IMR-90 (cell line): Measurements from ENCODE around the gene SLC35F1. TPM values are rescaled to one million over a fixed set of nuclear protein-coding genes. Genes with fewer than 3 reads are reported as not detected.

Source experiments
- ATAC-seq: fragments of 200-7000 bp; cut with Tn5 transposase; 2 replicates; pipeline ENCODE4 v1.9.1; 2020; ENCODE audit warnings: low read depth, mild to moderate bottlenecking, moderate library complexity
- BruUV-seq: library from RNA; stranded (reverse); fragments of 400-500 nt; replicated peaks from 2 replicates; lab custom pipeline; 2021; lab: Mats Ljungman, UMichigan
- CTCF ChIA-PET: fragments of 300-600 bp; formaldehyde crosslinking; extraction: SDS; loops from one replicate; lab custom pipeline; 2021; ENCODE audit warnings: antibody characterized with exemption; lab: Yijun Ruan, JAX
- POLR2A ChIA-PET: fragments of 300-600 bp; sonication (Branson Sonifier 250); formaldehyde crosslinking; loops from one replicate; lab custom pipeline; 2022; ENCODE audit warnings: antibody characterized with exemption; ENCODE audit not compliant: unreplicated experiment; lab: Charles Lee
- DNase-seq: peaks from one replicate; pipeline ENCODE4 v3.0.0; 2013
- H2AFZ ChIP-seq: replicated peaks from 2 replicates; pipeline ENCODE3; 2013; ENCODE audit warnings: low read length, mild to moderate bottlenecking; ENCODE audit not compliant: poor library complexity
- H2AK5ac ChIP-seq: 2 replicates; pipeline ENCODE4 v1.6.1; 2013; ENCODE audit warnings: low read depth, low read length, inconsistent platforms
- H2AK9ac ChIP-seq: replicated peaks from 2 replicates; pipeline ENCODE3; 2013; ENCODE audit warnings: mild to moderate bottlenecking, low read depth, low read length, moderate library complexity; ENCODE audit not compliant: poor library complexity
- H2BK120ac ChIP-seq: 2 replicates; pipeline ENCODE4 v1.6.1; 2013; ENCODE audit warnings: low read depth, low read length, inconsistent platforms
- H2BK15ac ChIP-seq: 3 replicates; pipeline ENCODE4 v1.6.1; 2013; ENCODE audit warnings: low read depth, low read length, inconsistent platforms
- H2BK20ac ChIP-seq: 2 replicates; pipeline ENCODE4 v1.6.1; 2013; ENCODE audit warnings: low read depth, mild to moderate bottlenecking, inconsistent platforms, low read length, moderate library complexity
- H2BK5ac ChIP-seq: 2 replicates; pipeline ENCODE4 v1.6.1; 2013; ENCODE audit warnings: mild to moderate bottlenecking, low read depth, low read length, inconsistent platforms; ENCODE audit not compliant: poor library complexity, severe bottlenecking
- H3K14ac ChIP-seq: replicated peaks from 2 replicates; pipeline ENCODE4 v1.6.1; 2013; ENCODE audit warnings: low read depth, low read length, inconsistent platforms
- H3K18ac ChIP-seq: 2 replicates; pipeline ENCODE4 v1.6.1; 2013; ENCODE audit warnings: low read depth, low read length, control low read depth
- H3K23ac ChIP-seq: 2 replicates; pipeline ENCODE4 v1.6.1; 2013; ENCODE audit warnings: low read depth, low read length, inconsistent platforms
- H3K27ac ChIP-seq: 2 replicates; pipeline ENCODE4 v1.5.1; 2013; ENCODE audit warnings: mild to moderate bottlenecking, control low read depth, low read length; ENCODE audit not compliant: insufficient read depth
- H3K27me3 ChIP-seq: 2 replicates; pipeline ENCODE4 v1.6.1; 2013; ENCODE audit warnings: low read length; ENCODE audit not compliant: control insufficient read depth, insufficient read depth
- H3K36me3 ChIP-seq: 2 replicates; pipeline ENCODE4 v1.6.1; 2013; ENCODE audit warnings: low read length, mixed read lengths; ENCODE audit not compliant: control insufficient read depth, insufficient read depth
- H3K4ac ChIP-seq: 2 replicates; pipeline ENCODE4 v1.6.1; 2013; ENCODE audit warnings: low read depth, low read length, inconsistent platforms
- H3K4me1 ChIP-seq: 2 replicates; pipeline ENCODE4 v1.6.1; 2013; ENCODE audit warnings: low read length, mixed read lengths; ENCODE audit not compliant: control insufficient read depth, insufficient read depth
- H3K4me2 ChIP-seq: 2 replicates; pipeline ENCODE4 v1.6.1; 2013; ENCODE audit warnings: low read depth, mild to moderate bottlenecking, control low read depth, low read length, moderate library complexity
- H3K4me3 ChIP-seq: 2 replicates; pipeline ENCODE4 v1.5.1; 2013; ENCODE audit warnings: low read depth, mild to moderate bottlenecking, control low read depth, low read length, moderate library complexity; ENCODE audit not compliant: insufficient read depth
- H3K56ac ChIP-seq: 2 replicates; pipeline ENCODE4 v1.6.1; 2013; ENCODE audit warnings: low read length, inconsistent platforms; ENCODE audit not compliant: insufficient read depth; ENCODE audit errors: extremely low read depth
- H3K79me1 ChIP-seq, 2 experiments: 2 replicates each; pipeline ENCODE4 v1.6.1; 2013; ENCODE audit warnings: low read length in 2 of 2, inconsistent platforms in 1 of 2, low read depth in 1 of 2
- H3K9ac ChIP-seq: 2 replicates; pipeline ENCODE4 v1.6.1; 2013; ENCODE audit warnings: low read depth, low read length, control low read depth
- H3K9me1 ChIP-seq: 2 replicates; pipeline ENCODE4 v1.6.1; 2013; ENCODE audit warnings: low read length, inconsistent platforms; ENCODE audit not compliant: insufficient read depth
- H3K9me3 ChIP-seq: 2 replicates; pipeline ENCODE4 v1.6.1; 2013; ENCODE audit warnings: low read length; ENCODE audit not compliant: control insufficient read depth, insufficient read depth
- H4K20me1 ChIP-seq: 2 replicates; pipeline ENCODE4 v1.6.1; 2013; ENCODE audit warnings: low read length, inconsistent platforms; ENCODE audit not compliant: insufficient read depth
- H4K5ac ChIP-seq: 2 replicates; pipeline ENCODE4 v1.6.1; 2013; ENCODE audit warnings: mild to moderate bottlenecking, low read depth, low read length, control low read depth
- H4K8ac ChIP-seq, 2 experiments: 2 replicates each; pipeline ENCODE4 v1.6.1; 2013; ENCODE audit warnings: low read depth in 2 of 2, low read length in 2 of 2, control low read depth in 1 of 2, inconsistent platforms in 1 of 2
- H4K91ac ChIP-seq: 2 replicates; pipeline ENCODE4 v1.6.1; 2013; ENCODE audit warnings: low read depth, low read length, inconsistent platforms; ENCODE audit not compliant: insufficient read depth
- BHLHE40 ChIP-seq: fragments of 150-350 bp; IDR thresholded peaks from 2 replicates; pipeline ENCODE4 v1.6.1; 2016; ENCODE audit warnings: mild to moderate bottlenecking, low read depth, low read length
- CEBPB ChIP-seq: IDR thresholded peaks from 2 replicates; pipeline ENCODE4 v1.6.1; 2012; ENCODE audit warnings: low read depth, low read length, improper control_type of control experiment
- CHD1 ChIP-seq: IDR thresholded peaks from 2 replicates; pipeline ENCODE4 v1.6.1; 2012; ENCODE audit warnings: low read depth, low read length, improper control_type of control experiment
- FOS ChIP-seq: fragments of 150-350 bp; IDR thresholded peaks from 2 replicates; pipeline ENCODE4 v1.6.1; 2016; ENCODE audit warnings: low read depth, low read length
- MAFK ChIP-seq: IDR thresholded peaks from 2 replicates; pipeline ENCODE4 v1.6.1; 2012; ENCODE audit warnings: low read depth, low read length, improper control_type of control experiment
- MAZ ChIP-seq: IDR thresholded peaks from 2 replicates; pipeline ENCODE4 v1.6.1; 2012; ENCODE audit warnings: low read depth, mild to moderate bottlenecking, low read length, improper control_type of control experiment, moderate library complexity, borderline replicate concordance
- MXI1 ChIP-seq: IDR thresholded peaks from 2 replicates; pipeline ENCODE4 v1.6.1; 2012; ENCODE audit warnings: low read depth, mild to moderate bottlenecking, low read length, moderate library complexity, borderline replicate concordance
- NFE2L2 ChIP-seq: fragments of 150-350 bp; IDR thresholded peaks from 2 replicates; pipeline ENCODE4 v1.6.1; 2016; ENCODE audit warnings: low read depth, mild to moderate bottlenecking, low read length
- POLR2A ChIP-seq: IDR thresholded peaks from 2 replicates; pipeline ENCODE4 v1.6.1; 2012; ENCODE audit warnings: mild to moderate bottlenecking, low read depth, low read length
- RAD21 ChIP-seq: IDR thresholded peaks from 2 replicates; pipeline ENCODE4 v1.6.1; 2012; ENCODE audit warnings: low read length, improper control_type of control experiment
- RCOR1 ChIP-seq: IDR thresholded peaks from 2 replicates; pipeline ENCODE4 v1.6.1; 2012; ENCODE audit warnings: mild to moderate bottlenecking, low read length, improper control_type of control experiment; ENCODE audit not compliant: insufficient replicate concordance
- RFX5 ChIP-seq: IDR thresholded peaks from 2 replicates; pipeline ENCODE4 v1.8.0; 2012; ENCODE audit warnings: low read depth, mild to moderate bottlenecking, low read length, moderate library complexity
- SMC3 ChIP-seq: fragments of 150-350 bp; IDR thresholded peaks from 2 replicates; pipeline ENCODE4 v1.6.1; 2016; ENCODE audit warnings: low read depth, mild to moderate bottlenecking, antibody characterized with exemption, low read length, moderate library complexity
- WGBS, 2 experiments: methylation state at CpG; one replicate each; pipeline versions ENCODE4 v1.1.5 to v1.1.7; 2013; ENCODE audit warnings: missing lambda C conversion rate in 2 of 2; ENCODE audit not compliant: insufficient read length in 1 of 2; ENCODE audit errors: extremely low coverage in 2 of 2; 5-methylcytosine and 5-hydroxymethylcytosine counted together
- dilution Hi-C: fragments of 300-500 bp; cut with HindIII; formaldehyde crosslinking; loops from one replicate; pipeline ENCODE4 v1.14.3; 2018; ENCODE audit warnings: low sequenced_read_pairs; ENCODE audit not compliant: unreplicated experiment
- in situ Hi-C: fragments of 300-500 bp; cut with MboI; formaldehyde crosslinking; loops from 3 replicates; pipeline ENCODE4 v1.14.3; 2019; ENCODE audit warnings: low sequenced_read_pairs, inconsistent platforms, mixed read lengths
- intact Hi-C: fragments of 100-400 bp; cut with micrococcal nuclease; formaldehyde crosslinking; loops from 2 replicates; pipeline ENCODE4 v1.10.0; 2022
- polyA plus RNA-seq, 3 experiments: library from polyadenylated mRNA; depleted of rRNA; stranded (reverse); fragments of >200 nt; gene quantifications; 2 replicates each; pipeline ENCODE4 v1.2.3, GENCODE V29; 2012; ENCODE audit warnings: low replicate concordance in 1 of 3
- total RNA-seq: library from RNA; depleted of rRNA; stranded (reverse); fragments of >200 nt; gene quantifications from 2 replicates; pipeline ENCODE4 v1.2.3, GENCODE V29; 2012
- TF ChIP-seq, protein P1 (sequence below): conservative IDR thresholded peaks from 2 replicates; pipeline ENCODE4 v1.5.1; 2012; ENCODE audit warnings: mild to moderate bottlenecking, low read depth, low read length, improper control_type of control experiment
- TF ChIP-seq, protein P2 (sequence below): fragments of 150-350 bp; IDR thresholded peaks from 2 replicates; pipeline ENCODE4 v1.6.1; 2017; ENCODE audit warnings: mild to moderate bottlenecking, antibody characterized with exemption, low read length, low read depth
- TF ChIP-seq, protein P3 (sequence below): fragments of 150-350 bp; IDR thresholded peaks from 2 replicates; pipeline ENCODE4 v1.6.1; 2016; ENCODE audit warnings: low read depth, mild to moderate bottlenecking, low read length, moderate library complexity, borderline replicate concordance

SLC35F1 gene
- total and polyA plus RNA-seq, 2 of the 4 experiments (the other 2 are of a cell fraction): not detected

GRCh38 chr6:118294906-118295305 is 387.8 kb downstream of the SLC35F1 start:
- Histone ChIP-seq H3K27ac (no peak overlapping the region), H2BK5ac (no peak overlapping the region), H3K56ac (no peak overlapping the region), H3K4ac (no peak overlapping the region), H2BK120ac (no peak overlapping the region), H3K9me1 (0 out of 2 replicates have a peak, but pooled peaks cover 3% of the 10 kb centered on the region), H2AFZ (no peak overlapping the region), H2BK15ac (no peak overlapping the region), H4K20me1 (no peaks in the 10 kb centered on the region), H3K36me3 (no peaks in the 10 kb centered on the region), H3K9me3 (no peaks in the 10 kb centered on the region), H2BK20ac (no peak overlapping the region), H3K14ac (no peak overlapping the region), H3K4me2 (no peak overlapping the region), H3K4me1 (peaks cover 11% of the 10 kb centered on the region), H4K91ac (no peak overlapping the region), H2AK5ac (no peak overlapping the region), H3K79me1 (no peaks in the 10 kb centered on the region), H4K5ac (no peak overlapping the region), H2AK9ac (no peak overlapping the region), H3K4me3 (no peak overlapping the region), H3K18ac (no peak overlapping the region), H3K9ac (no peak overlapping the region), H3K27me3 (no peaks in the 10 kb centered on the region), H3K23ac (no peak overlapping the region), H4K8ac (no peak overlapping the region)
- dilution Hi-C loops (no loop called here), in situ Hi-C loops (no loop called here), intact Hi-C loops (no loop called here)
- POLR2A ChIA-PET: no interaction called here
- BruUV-seq: no TSS peak
- DNase-seq (no peak), ATAC-seq (no peak)
- no CpG with 5 or more reads among the region's 1 CpG for WGBS, 2 experiments
- no peak for TF ChIP-seq BHLHE40
- TF ChIP-seq, protein P1, sequence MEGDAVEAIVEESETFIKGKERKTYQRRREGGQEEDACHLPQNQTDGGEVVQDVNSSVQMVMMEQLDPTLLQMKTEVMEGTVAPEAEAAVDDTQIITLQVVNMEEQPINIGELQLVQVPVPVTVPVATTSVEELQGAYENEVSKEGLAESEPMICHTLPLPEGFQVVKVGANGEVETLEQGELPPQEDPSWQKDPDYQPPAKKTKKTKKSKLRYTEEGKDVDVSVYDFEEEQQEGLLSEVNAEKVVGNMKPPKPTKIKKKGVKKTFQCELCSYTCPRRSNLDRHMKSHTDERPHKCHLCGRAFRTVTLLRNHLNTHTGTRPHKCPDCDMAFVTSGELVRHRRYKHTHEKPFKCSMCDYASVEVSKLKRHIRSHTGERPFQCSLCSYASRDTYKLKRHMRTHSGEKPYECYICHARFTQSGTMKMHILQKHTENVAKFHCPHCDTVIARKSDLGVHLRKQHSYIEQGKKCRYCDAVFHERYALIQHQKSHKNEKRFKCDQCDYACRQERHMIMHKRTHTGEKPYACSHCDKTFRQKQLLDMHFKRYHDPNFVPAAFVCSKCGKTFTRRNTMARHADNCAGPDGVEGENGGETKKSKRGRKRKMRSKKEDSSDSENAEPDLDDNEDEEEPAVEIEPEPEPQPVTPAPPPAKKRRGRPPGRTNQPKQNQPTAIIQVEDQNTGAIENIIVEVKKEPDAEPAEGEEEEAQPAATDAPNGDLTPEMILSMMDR: no peak
- no peak for TF ChIP-seq SMC3
- TF ChIP-seq MAZ: no peak
- TF ChIP-seq, protein P2, sequence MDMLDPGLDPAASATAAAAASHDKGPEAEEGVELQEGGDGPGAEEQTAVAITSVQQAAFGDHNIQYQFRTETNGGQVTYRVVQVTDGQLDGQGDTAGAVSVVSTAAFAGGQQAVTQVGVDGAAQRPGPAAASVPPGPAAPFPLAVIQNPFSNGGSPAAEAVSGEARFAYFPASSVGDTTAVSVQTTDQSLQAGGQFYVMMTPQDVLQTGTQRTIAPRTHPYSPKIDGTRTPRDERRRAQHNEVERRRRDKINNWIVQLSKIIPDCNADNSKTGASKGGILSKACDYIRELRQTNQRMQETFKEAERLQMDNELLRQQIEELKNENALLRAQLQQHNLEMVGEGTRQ: no peak
- no peak for TF ChIP-seq MXI1
- no peak for TF ChIP-seq CHD1
- no peak for TF ChIP-seq NFE2L2
- TF ChIP-seq RAD21: no peak
- TF ChIP-seq, protein P3, sequence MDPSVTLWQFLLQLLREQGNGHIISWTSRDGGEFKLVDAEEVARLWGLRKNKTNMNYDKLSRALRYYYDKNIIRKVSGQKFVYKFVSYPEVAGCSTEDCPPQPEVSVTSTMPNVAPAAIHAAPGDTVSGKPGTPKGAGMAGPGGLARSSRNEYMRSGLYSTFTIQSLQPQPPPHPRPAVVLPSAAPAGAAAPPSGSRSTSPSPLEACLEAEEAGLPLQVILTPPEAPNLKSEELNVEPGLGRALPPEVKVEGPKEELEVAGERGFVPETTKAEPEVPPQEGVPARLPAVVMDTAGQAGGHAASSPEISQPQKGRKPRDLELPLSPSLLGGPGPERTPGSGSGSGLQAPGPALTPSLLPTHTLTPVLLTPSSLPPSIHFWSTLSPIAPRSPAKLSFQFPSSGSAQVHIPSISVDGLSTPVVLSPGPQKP: no peak
- TF ChIP-seq RFX5: no peak
- no peak for TF ChIP-seq MAFK
- TF ChIP-seq RCOR1: no peak
- TF ChIP-seq FOS: no peak
- TF ChIP-seq CEBPB: no peak
- TF ChIP-seq POLR2A: no peak
- CTCF ChIA-PET: no interaction called here
